ENCODE data around the gene SNCG.
"Not testable (repeated sequence)": the region's sequence is repeated elsewhere in the genome, so short reads cannot be mapped to it uniquely, and the experiment has no call there.

SNCG gene

DNA sequence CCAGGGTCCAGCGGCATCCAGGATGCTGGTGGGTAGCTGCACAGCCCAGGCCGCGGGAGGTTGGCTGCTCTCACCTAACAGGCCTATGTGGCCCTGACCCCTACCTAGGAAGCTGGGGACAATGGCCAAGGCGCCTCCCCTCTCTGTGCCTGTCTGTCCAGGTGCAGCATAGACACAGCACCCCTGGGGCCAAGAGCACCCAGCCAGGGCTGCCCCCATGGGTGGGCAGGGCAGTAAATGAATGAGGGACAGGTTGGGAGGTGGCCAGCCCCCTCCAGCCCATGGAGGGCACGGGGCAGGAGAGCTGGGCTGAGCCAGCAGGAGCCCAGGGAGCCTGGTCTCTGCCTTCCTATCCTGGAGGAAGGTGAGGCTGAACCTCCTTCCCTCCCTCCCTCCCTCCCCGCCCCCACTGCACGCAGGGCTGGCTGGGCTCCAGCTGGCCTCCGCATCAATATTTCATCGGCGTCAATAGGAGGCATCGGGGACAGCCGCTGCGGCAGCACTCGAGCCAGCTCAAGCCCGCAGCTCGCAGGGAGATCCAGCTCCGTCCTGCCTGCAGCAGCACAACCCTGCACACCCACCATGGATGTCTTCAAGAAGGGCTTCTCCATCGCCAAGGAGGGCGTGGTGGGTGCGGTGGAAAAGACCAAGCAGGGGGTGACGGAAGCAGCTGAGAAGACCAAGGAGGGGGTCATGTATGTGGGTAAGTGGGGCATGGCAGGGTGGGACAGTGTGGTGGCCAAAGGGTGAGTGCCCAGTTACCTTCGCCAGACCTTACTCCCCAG, at the start of gene SNCG:
SNCG (plus strand) TSS at position 484 of the 785 bp plus-strand sequence; CDS start at position 583, 99 bp downstream.
- DNase-seq, result no peak

- no peak for DNase-seq
Observed at GRCh38 chr10:86914734-86915133, 43.7 kb upstream of the SNCG start.

DNA sequence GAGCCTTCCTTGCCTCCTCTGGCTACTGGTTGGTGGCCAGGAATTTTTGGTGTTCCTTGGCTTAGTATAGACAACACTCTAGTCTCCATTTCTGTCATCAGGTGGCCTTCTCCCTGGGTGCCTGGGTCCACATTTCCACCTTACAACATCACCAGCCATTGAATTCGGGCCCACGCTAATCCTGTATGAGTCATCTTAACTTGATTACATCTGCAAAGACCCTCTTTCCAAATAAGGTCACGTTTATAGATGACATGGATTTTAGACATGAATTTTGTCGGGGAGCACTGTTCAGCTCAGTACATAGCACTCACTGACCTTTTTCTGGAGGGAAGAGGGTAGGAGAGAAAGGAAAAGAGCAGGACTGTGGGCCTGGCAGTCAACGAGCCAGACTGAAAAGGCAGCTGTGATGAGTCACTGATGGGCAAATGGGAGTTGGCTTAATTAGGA, 40.4 kb upstream of the SNCG start:
- no peak for DNase-seq

DNA sequence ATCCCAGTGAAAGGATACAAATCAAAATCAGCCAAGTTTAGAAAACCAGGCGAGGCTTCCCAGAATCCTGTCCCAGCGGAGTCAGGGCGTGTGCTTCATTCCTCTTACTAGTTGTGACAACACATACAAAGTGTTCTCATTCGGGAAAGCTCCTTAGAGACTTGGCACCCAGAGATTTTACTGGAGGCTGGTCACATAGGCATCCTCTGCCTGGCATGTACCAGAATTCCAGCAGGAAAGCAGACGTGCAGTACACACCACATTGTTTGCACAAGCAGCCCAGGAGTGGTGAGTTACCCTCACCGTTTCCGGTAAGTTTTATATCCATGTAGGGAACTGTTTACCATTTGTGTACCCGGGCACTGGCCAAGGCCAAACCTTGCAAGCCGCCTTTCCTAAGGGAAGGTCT, 35.8 kb upstream of the SNCG start:
- DNase-seq, result no peak

- no peak for DNase-seq
Observed at GRCh38 chr10:86929468-86930380, 28.7 kb upstream of the SNCG start.

GRCh38 chr10:86931872-86932271, 26.5 kb upstream of the SNCG start:
- DNase-seq, result no peak

- no peak for DNase-seq
Observed at GRCh38 chr10:86932674-86933073, 25.7 kb upstream of the SNCG start.

DNA sequence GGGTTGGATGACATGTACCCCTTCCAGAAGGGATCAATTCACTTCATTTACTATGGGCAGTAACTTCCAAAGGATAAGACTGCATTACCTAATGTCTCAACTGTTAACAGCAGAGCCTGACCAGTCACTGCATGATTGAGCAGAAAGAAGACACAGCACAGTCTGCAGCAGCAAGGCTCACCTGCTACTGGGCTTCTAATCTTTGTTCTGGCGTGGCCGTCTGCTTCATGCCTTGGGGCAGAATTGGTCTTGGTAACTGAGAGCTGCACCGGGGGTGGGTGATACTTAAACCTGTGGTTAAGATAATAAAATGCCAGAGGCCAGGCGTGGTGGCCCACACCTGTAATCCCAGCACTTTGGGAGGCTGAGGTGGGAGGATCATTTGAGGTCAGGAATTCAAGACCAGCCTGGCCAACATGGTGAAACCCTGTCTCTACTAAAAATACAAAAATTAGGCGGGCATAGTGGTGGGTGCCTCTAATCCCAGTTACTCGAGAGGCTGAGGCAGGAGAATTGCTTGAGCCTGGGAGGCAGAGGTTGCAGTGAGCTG, 24.2 kb upstream of the SNCG start:
- not testable (repeated sequence) for DNase-seq

DNA sequence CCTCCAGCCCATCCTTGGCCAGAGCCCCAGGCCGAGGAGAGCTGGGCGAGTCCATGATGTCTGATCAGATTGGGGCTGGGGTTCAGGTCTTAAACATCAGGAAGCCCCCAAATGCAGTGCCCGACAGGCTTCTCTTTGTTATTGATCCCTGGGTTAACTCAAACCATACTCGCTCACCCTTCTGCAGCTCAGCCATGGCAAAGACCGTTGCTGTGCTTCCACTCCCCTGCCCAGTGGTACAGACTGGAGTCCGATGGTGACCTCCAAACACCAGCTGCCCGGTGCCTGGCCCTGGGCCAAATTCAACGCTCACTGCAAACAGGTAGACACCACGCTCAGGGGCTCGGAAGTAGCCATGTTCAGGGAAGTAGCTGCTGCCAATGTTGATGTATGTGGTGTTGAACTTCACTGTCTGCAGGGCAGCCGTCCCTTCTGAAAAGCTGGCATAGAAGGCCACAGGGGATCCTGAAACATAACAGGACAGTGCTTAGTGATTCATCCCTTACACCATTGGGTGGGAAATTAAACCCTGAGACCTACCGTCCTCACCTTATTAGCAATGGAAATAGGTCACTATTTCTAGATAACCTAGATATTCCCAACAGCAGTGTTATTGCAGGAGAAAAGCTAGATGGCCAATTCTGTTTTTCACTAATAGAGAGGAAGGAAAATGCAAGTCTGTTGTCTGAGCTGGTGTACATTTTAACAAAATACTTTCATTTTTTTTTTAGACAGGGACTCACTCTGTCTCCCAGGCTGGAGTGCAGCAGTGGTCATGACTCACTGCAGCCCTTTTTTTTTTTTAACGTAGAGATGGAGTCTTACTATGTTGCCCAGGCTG, 21.5 kb upstream of the SNCG start:
- DNase-seq, result no peak

DNA sequence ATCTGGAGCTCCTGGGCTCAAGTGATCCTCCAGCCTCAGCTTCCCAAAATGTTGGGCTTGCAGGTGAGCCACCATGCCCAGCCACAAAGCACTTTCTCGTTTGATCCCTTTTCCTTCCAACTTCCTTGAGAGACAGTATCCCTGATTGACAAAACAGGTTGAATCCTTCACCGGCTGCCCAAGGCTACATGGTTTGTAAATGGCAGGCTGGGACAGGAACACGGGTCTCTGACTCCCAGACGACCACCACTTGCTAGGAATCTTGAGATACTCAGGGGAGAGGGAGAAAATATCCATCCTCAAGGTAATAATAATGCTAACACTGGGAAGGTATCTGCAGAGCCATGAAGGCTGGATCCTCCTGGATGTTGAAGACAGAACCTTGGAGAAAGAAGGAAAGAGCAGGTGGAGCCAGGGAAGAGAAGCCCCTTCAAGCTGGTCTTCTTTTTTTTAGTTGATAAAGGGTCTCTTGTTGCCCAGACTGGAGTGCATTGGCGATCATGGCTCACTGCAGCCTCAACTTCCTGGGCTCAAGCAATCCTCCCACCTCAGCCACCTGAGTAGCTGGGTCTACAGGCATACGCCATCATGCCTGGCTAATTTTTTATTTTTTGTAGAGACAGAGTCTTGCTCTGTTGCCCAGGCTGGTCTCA, 20.8 kb upstream of the SNCG start:
- DNase-seq, result no peak

GRCh38 chr10:86938260-86938659, 20.1 kb upstream of the SNCG start:
- no peak for DNase-seq

GRCh38 chr10:86940076-86940475, 18.3 kb upstream of the SNCG start:
- DNase-seq, result not testable (repeated sequence)

DNA sequence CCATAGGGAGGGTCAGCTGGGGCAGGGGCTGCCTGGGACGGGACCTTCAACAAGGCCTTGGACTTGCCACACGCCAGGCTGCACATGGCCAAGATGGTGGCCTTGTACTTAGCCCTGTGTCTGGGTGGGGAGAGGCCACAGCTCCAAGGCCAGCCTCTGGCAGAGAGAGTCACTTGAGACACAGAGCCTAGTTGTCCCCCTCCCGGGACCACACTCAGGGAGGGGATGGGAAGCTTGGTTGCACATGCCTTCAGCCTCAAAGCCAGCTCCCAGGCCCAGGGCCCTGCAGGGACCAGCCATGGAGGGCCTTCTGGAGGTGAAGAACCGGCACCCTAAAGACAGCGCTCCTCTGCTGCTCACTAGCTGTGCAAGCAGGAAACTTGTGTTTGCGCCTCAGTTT, 17.7 kb upstream of the SNCG start:
- no peak for DNase-seq

DNA sequence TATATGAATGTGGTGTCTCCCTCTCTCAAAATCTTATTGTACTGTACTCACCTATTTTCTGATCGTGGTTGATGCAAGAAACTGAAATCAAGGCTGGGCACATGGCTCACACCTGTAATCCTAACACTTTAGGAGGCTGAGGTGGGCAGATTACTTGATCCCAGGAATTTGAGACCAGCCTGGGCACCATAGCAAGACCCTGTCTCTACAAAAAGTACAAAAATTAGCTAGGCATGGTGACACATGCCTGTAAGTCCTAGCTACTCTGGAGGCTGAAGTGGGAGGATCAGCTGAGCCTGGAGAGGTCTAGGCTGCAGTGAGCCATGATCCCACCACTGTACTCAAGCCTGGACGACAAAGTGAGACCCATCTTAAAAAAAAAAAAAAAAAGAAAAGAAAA, 17.0 kb upstream of the SNCG start:
- no peak for DNase-seq

DNA sequence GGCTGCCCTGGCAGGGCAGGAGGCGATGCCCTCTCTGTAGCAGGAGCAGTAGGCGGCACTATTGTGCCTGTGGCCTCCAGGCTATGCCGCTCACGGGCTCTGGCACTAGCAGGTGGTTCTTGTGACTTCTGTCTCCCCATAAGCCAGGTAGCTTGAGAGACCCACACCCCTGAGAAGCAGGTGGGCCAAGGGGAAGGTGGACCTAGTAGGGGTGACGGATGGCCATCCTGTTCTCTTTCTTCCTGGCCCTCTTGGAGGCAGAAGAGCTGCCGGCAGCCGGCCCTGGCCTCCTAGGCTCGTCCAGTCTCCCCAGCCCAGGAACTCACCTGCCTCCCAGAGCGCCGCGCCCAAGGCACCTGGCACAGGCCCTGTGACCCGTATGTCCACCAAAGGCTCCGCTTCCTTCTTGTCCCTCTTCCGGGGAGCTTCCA, 16.4 kb upstream of the SNCG start:
- no peak for DNase-seq

DNA sequence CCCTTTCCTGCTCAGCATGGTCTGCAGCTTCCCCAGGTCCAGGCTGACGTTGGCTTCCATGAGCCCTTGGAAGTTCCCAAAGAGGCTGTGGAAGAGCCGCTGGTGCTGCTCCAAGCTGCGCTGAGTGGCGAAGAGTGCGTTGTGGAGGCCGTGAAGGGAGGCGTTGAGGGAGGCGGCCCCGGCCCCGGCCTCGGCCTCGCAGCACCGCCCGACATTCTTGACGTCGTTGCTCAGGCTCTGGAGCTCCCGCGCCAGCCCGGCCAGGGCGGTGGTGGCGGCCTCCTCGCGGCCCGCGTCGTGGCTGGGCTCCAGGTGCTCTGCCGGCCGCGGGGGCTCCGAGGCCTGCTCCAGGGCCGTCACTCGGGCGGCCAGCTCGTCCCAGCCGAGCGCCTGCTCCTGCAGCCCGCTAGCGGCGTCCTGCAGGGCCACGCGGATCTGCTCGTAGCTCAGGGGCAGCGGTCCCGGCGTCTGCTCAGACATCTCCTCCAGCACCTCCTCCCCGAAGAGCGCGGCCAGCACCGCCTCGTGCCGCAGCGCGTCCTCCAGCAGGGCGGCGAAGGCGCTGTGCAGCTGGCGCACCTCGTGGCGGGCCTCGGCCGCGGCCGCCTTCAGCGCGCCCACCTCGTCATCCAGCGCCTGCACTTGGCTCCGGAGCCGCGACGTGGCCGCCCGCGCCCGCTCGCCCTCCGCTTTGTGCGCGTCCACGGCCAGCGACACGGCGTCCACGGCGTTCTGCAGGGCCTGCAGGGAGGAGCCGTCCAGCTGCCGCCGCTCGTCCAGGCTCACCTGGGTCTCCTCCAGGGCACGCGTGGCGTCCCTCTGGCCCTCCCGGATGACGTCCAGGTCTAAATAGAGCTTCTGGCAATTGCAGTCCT, 15.7 kb upstream of the SNCG start:
- no peak for DNase-seq

- DNase-seq, result no peak
Observed at GRCh38 chr10:86943316-86944030, 14.9 kb upstream of the SNCG start.

GRCh38 chr10:86944031-86944419, 14.4 kb upstream of the SNCG start:
- DNase-seq, result no peak

- no peak for DNase-seq
Observed at GRCh38 chr10:86944471-86944870, 13.9 kb upstream of the SNCG start.

GRCh38 chr10:86944907-86945306, 13.5 kb upstream of the SNCG start:
- DNase-seq, result no peak
